ENCODE results near the gene NUDT14. TPM values are rescaled to one million over a fixed set of nuclear protein-coding genes. Genes with fewer than 3 reads are reported as not detected.

The NUDT14 gene
- total and polyA plus RNA-seq, 2 of the 4 experiments (the other 2 are of a cell fraction): 5.6 to 9.3 TPM

GRCh38 chr14:105201925-105202513 is 20.9 kb upstream of the NUDT14 start:
- no peak for ATAC-seq (ENCODE audit: low read depth)
- H3K9me1 ChIP-seq (ENCODE audit: insufficient read depth, low read length): no peaks in the 10 kb centered on the region
- no peak overlapping the region for H3K4ac ChIP-seq (ENCODE audit: low read depth, low read length)
- H3K4me1 ChIP-seq (ENCODE audit: control insufficient read depth, insufficient read depth, low read length): peaks cover 1% of the 10 kb centered on the region; the same call in 1 of the 2 replicates
- CTCF ChIA-PET: interaction anchor here (1.3 kb wide), 1 partner anchor 150 kb away, joined by 6 read pairs; no protein-coding TSS in a partner anchor
- no peak overlapping the region for H4K91ac ChIP-seq (ENCODE audit: insufficient read depth, low read depth, low read length)
- POLR2A ChIA-PET (ENCODE audit: unreplicated experiment): no interaction called here
- H3K4me3 ChIP-seq (ENCODE audit: insufficient read depth, low read depth, low read length): no peak overlapping the region
- H2BK15ac ChIP-seq (ENCODE audit: low read depth, low read length): no peak overlapping the region
- no peak overlapping the region for H3K9ac ChIP-seq (ENCODE audit: low read depth, low read length)
- H3K14ac ChIP-seq (replicated peaks; ENCODE audit: low read depth, low read length): no peak overlapping the region
- H2BK120ac ChIP-seq (ENCODE audit: low read depth, low read length): no peak overlapping the region
- no peak overlapping the region for H2BK5ac ChIP-seq (ENCODE audit: low read depth, low read length, poor library complexity, severe bottlenecking)
- H2AK5ac ChIP-seq (ENCODE audit: low read depth, low read length): no peak overlapping the region
- peaks cover 18% of the 10 kb centered on the region for H3K27me3 ChIP-seq (ENCODE audit: control insufficient read depth, insufficient read depth, low read length)
- no peak overlapping the region for H3K27ac ChIP-seq (ENCODE audit: insufficient read depth, low read length)
- no peak overlapping the region for H4K5ac ChIP-seq (ENCODE audit: low read depth, low read length)
- H4K8ac ChIP-seq (ENCODE audit: low read depth in 2 of 2, low read length in 2 of 2): no peak overlapping the region
- H2AK9ac ChIP-seq (replicated peaks; ENCODE audit: low read depth, low read length, poor library complexity): peak overlapping the region; percentile 76
- H3K18ac ChIP-seq (ENCODE audit: low read depth, low read length): no peak overlapping the region
- no peak overlapping the region for H3K23ac ChIP-seq (ENCODE audit: low read depth, low read length)
- no peak for DNase-seq
- no peaks in the 10 kb centered on the region for H3K79me1 ChIP-seq (ENCODE audit: low read depth in 1 of 2, low read length in 2 of 2)
- no TSS peak for BruUV-seq (replicated peaks)
- TF ChIP-seq FOS (IDR thresholded peaks at IDR 0.05; ENCODE audit: low read depth, low read length) (no peak), BHLHE40 (IDR thresholded peaks at IDR 0.05; ENCODE audit: low read depth, low read length) (no peak), ELK1 (IDR thresholded peaks at IDR 0.05; ENCODE audit: borderline replicate concordance, low read depth, low read length) (no peak), RCOR1 (IDR thresholded peaks at IDR 0.05; ENCODE audit: insufficient replicate concordance, low read length) (no peak), MXI1 (IDR thresholded peaks at IDR 0.05; ENCODE audit: borderline replicate concordance, low read depth, low read length) (no peak), SMC3 (IDR thresholded peaks at IDR 0.05; ENCODE audit: low read depth, low read length) (no peak), CEBPB (IDR thresholded peaks at IDR 0.05; ENCODE audit: low read depth, low read length) (no peak), MAFK (IDR thresholded peaks at IDR 0.05; ENCODE audit: low read depth, low read length) (no peak), MAZ (IDR thresholded peaks at IDR 0.05; ENCODE audit: borderline replicate concordance, low read depth, low read length) (no peak), RAD21 (IDR thresholded peaks at IDR 0.05; ENCODE audit: low read length) (no peak), RFX5 (IDR thresholded peaks at IDR 0.05; ENCODE audit: low read depth, low read length) (no peak), CHD1 (IDR thresholded peaks at IDR 0.05; ENCODE audit: low read depth, low read length) (no peak), POLR2A (IDR thresholded peaks at IDR 0.05; ENCODE audit: low read depth, low read length) (no peak), CTCF (conservative IDR thresholded peaks at IDR 0.05; ENCODE audit: low read depth, low read length) (no peak), NFE2L2 (IDR thresholded peaks at IDR 0.05; ENCODE audit: low read depth, low read length) (no peak)
- TF ChIP-seq, protein P1, sequence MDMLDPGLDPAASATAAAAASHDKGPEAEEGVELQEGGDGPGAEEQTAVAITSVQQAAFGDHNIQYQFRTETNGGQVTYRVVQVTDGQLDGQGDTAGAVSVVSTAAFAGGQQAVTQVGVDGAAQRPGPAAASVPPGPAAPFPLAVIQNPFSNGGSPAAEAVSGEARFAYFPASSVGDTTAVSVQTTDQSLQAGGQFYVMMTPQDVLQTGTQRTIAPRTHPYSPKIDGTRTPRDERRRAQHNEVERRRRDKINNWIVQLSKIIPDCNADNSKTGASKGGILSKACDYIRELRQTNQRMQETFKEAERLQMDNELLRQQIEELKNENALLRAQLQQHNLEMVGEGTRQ (IDR thresholded peaks at IDR 0.05; ENCODE audit: low read depth, low read length): no peak
- H3K56ac ChIP-seq (ENCODE audit: extremely low read depth, insufficient read depth, low read length): no peak overlapping the region
- H3K4me2 ChIP-seq (ENCODE audit: low read depth, low read length): no peak overlapping the region
- no peak overlapping the region for H2BK20ac ChIP-seq (ENCODE audit: low read depth, low read length)
- in situ Hi-C loops (cut with MboI; ENCODE audit: low sequenced_read_pairs): loop anchor here (5.0 kb wide), 1 partner anchor 80 kb away; no protein-coding TSS in a partner anchor
- dilution Hi-C loops (cut with HindIII; ENCODE audit: low sequenced_read_pairs, unreplicated experiment): no loop called here
- H3K36me3 ChIP-seq (ENCODE audit: control insufficient read depth, insufficient read depth, low read length): no peaks in the 10 kb centered on the region
- intact Hi-C loops (cut with micrococcal nuclease): no loop called here
- H3K9me3 ChIP-seq (ENCODE audit: control insufficient read depth, insufficient read depth, low read length): no peaks in the 10 kb centered on the region
- no peak overlapping the region for H2AFZ ChIP-seq (replicated peaks; ENCODE audit: low read length, poor library complexity)
- WGBS, 2 experiments (ENCODE audit: extremely low coverage in 2 of 2, insufficient read length in 1 of 2): 78% methylated on average over 18 of the region's 20 CpGs; no CpG with 5 or more reads in 1 of the 2 experiments
- H4K20me1 ChIP-seq (ENCODE audit: insufficient read depth, low read length): peaks cover 9% of the 10 kb centered on the region
